ENCODE data around the gene KLK7.

Gene KLK7

GRCh38 chr19:50981587-50982146 lies 2.0 kb downstream of the KLK7 start:
- no peak for TF ChIP-seq CTCF (IDR thresholded peaks at IDR 0.05; ENCODE audit: borderline replicate concordance, control extremely low read depth, extremely low read depth, insufficient read depth, missing control alignments)
- in situ Hi-C loops (cut with MboI; ENCODE audit: low sequenced_read_pairs, unreplicated experiment), result no loop called here
- DNase-seq (ENCODE audit: low spot score), result no peak

DNA sequence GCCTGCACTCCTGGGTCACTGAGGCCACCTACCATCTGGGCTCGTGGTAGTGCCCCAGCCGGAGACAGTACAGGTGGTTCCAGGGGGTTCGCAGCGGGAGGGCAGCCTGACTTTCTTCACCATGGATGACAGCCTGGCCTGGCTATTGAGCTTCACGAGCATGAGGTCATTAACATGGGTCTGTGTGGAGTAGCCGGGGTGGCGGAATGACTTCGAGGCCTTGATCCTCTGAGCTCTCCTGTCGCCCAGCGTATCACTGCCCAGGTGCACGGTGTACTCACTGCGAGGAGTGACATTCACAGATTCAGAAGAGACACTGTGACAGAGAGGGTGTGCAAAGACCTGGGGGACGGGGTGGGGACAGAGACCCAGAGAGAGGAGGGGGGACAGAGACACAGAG lies 3.5 kb downstream of the KLK7 start:
- DNase-seq (ENCODE audit: low spot score), result no peak
- TF ChIP-seq CTCF (IDR thresholded peaks at IDR 0.05; ENCODE audit: borderline replicate concordance, control extremely low read depth, extremely low read depth, insufficient read depth, missing control alignments), result no peak
- in situ Hi-C loops (cut with MboI; ENCODE audit: low sequenced_read_pairs, unreplicated experiment), result no loop called here

DNA sequence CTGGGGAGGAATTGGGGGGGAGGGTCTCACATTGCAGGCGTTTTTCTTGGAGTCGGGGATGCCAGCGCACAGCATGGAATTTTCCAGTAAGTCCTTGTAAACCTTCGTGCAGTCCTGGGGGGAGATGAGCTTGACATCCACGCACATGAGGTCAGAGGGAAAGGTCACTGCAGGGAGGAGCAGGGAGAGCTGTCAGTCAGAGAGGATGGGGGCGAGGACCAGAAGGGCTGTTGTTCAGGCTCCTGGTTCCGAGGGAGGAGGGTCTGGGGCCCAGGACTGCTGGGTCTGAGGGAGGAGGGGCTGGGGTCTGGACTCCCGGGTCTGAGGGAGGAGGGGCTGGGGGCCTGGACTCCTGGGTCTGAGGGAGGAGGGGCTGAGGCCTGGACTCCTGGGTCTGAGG lies 4.0 kb downstream of the KLK7 start:
- no peak for TF ChIP-seq CTCF (IDR thresholded peaks at IDR 0.05; ENCODE audit: borderline replicate concordance, control extremely low read depth, extremely low read depth, insufficient read depth, missing control alignments)
- DNase-seq (ENCODE audit: low spot score), result no peak
- in situ Hi-C loops (cut with MboI; ENCODE audit: low sequenced_read_pairs, unreplicated experiment), result no loop called here

- DNase-seq (ENCODE audit: low spot score), result no peak
- in situ Hi-C loops (cut with MboI; ENCODE audit: low sequenced_read_pairs, unreplicated experiment), result no loop called here
- TF ChIP-seq CTCF (IDR thresholded peaks at IDR 0.05; ENCODE audit: borderline replicate concordance, control extremely low read depth, extremely low read depth, insufficient read depth, missing control alignments), result no peak
Observed at GRCh38 chr19:50978772-50979390, 4.8 kb downstream of the KLK7 start.

GRCh38 chr19:50977626-50978025 lies 6.1 kb downstream of the KLK7 start:
- no peak for DNase-seq (ENCODE audit: low spot score)
- TF ChIP-seq CTCF (IDR thresholded peaks at IDR 0.05; ENCODE audit: borderline replicate concordance, control extremely low read depth, extremely low read depth, insufficient read depth, missing control alignments), result no peak
- in situ Hi-C loops (cut with MboI; ENCODE audit: low sequenced_read_pairs, unreplicated experiment), result no loop called here

DNA sequence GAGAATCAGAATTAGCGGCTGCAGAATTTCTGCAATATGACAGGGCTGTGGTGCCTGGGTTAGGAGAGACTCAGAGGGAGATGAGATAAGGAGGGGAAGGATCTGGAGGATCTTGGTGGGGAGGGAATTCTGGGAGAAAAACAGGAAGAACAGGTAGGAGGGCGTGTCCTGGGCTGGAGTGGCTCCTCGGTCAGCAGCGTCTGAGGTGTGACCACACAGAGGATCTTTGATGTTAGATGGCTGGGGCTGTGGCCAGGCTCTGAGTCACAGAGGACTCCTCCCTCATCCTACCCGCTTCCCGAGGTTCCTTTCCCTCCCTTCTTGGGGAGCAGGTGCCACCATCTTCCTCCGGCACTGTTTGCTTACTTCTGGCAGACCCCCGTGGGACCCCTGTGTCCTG lies 8.0 kb downstream of the KLK7 start:
- DNase-seq (ENCODE audit: low spot score), result no peak
- in situ Hi-C loops (cut with MboI; ENCODE audit: low sequenced_read_pairs, unreplicated experiment), result no loop called here
- TF ChIP-seq CTCF (IDR thresholded peaks at IDR 0.05; ENCODE audit: borderline replicate concordance, control extremely low read depth, extremely low read depth, insufficient read depth, missing control alignments), result no peak

All from GM13976 (cell line).